Endothelial cell (in vitro differentiated cells): Measurements from ENCODE around the gene ADAMTSL1. TPM values are rescaled to one million over a fixed set of nuclear protein-coding genes. Genes with fewer than 3 reads are reported as not detected.

Experiments used
- DNase-seq: peaks from one replicate; pipeline ENCODE4 v3.0.0; 2021; ENCODE audit warnings: low spot score
- H3K27ac Mint-ChIP-seq: one replicate; pipeline ENCODE4 v1.8.0; 2021; ENCODE audit warnings: mixed read lengths, inconsistent platforms; ENCODE audit not compliant: unreplicated experiment
- H3K27me3 Mint-ChIP-seq: one replicate; pipeline ENCODE4 v1.8.0; 2021; ENCODE audit warnings: mild to moderate bottlenecking, moderate library complexity, mixed read lengths, inconsistent platforms; ENCODE audit not compliant: unreplicated experiment
- H3K36me3 Mint-ChIP-seq: one replicate; pipeline ENCODE4 v1.8.0; 2021; ENCODE audit warnings: mild to moderate bottlenecking, low read depth, mixed read lengths, inconsistent platforms; ENCODE audit not compliant: unreplicated experiment
- H3K4me1 Mint-ChIP-seq: one replicate; pipeline ENCODE4 v1.8.0; 2021; ENCODE audit warnings: mild to moderate bottlenecking, mixed read lengths, inconsistent platforms; ENCODE audit not compliant: unreplicated experiment
- H3K4me3 Mint-ChIP-seq: one replicate; pipeline ENCODE4 v1.8.0; 2021; ENCODE audit warnings: mild to moderate bottlenecking, mixed read lengths, inconsistent platforms; ENCODE audit not compliant: unreplicated experiment
- H3K9me3 Mint-ChIP-seq: one replicate; pipeline ENCODE4 v1.8.0; 2021; ENCODE audit warnings: mixed read lengths, inconsistent platforms; ENCODE audit not compliant: unreplicated experiment
- total RNA-seq: library from RNA; stranded (reverse); fragmentation: NEBNext Ultra II Directional; extraction: Animal tissue kit (Norgen Biotek cat#: 25700); gene quantifications from one replicate; pipeline ENCODE4 v1.2.1, GENCODE V29; 2021; ENCODE audit not compliant: unreplicated experiment
- TF ChIP-seq, protein P1 (sequence below): fragments of 200-600 bp; sonication (generic); IDR thresholded peaks from one replicate; pipeline ENCODE4 v1.5.0; 2021; ENCODE audit warnings: antibody characterized with exemption; ENCODE audit not compliant: unreplicated experiment

Gene ADAMTSL1
- total RNA-seq, 1 donor from 2014 or later = 18.2 TPM

DNA sequence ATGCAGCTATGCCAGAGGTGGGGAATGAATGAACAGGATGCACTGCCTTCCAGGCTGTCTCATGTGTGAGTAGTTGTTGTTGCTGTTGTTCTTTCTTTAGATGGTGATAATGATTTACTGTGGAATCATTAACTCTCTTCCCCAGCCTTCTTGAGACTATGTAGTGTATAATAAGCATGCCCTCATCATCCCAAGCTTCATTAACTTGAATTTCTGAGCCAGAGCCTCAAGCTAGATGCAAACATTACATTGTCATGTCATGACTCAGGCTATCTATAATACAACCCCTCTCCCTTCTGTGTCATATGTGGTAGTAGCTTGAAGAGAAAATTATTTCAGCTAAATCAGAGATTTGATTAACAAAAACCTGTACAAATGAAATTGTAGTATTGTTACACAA, 10.0 kb upstream of the ADAMTSL1 start:
- Mint-ChIP-seq H3K4me3 (no peak overlapping the region), H3K36me3 (no peaks in the 10 kb centered on the region), H3K27me3 (peaks cover 2% of the 10 kb centered on the region), H3K9me3 (no peaks in the 10 kb centered on the region), H3K4me1 (peaks cover 5% of the 10 kb centered on the region), H3K27ac (no peak overlapping the region)
- TF ChIP-seq, protein P1, sequence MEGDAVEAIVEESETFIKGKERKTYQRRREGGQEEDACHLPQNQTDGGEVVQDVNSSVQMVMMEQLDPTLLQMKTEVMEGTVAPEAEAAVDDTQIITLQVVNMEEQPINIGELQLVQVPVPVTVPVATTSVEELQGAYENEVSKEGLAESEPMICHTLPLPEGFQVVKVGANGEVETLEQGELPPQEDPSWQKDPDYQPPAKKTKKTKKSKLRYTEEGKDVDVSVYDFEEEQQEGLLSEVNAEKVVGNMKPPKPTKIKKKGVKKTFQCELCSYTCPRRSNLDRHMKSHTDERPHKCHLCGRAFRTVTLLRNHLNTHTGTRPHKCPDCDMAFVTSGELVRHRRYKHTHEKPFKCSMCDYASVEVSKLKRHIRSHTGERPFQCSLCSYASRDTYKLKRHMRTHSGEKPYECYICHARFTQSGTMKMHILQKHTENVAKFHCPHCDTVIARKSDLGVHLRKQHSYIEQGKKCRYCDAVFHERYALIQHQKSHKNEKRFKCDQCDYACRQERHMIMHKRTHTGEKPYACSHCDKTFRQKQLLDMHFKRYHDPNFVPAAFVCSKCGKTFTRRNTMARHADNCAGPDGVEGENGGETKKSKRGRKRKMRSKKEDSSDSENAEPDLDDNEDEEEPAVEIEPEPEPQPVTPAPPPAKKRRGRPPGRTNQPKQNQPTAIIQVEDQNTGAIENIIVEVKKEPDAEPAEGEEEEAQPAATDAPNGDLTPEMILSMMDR = no peak
- no peak for DNase-seq

GRCh38 chr9:18466101-18466500, 7.9 kb upstream of the ADAMTSL1 start:
- H3K36me3 Mint-ChIP-seq = peaks cover 3% of the 10 kb centered on the region
- peaks cover 5% of the 10 kb centered on the region for H3K4me1 Mint-ChIP-seq
- no peaks in the 10 kb centered on the region for H3K9me3 Mint-ChIP-seq
- H3K4me3 Mint-ChIP-seq = no peak overlapping the region
- TF ChIP-seq, protein P1 = no peak
- H3K27me3 Mint-ChIP-seq = peaks cover 2% of the 10 kb centered on the region
- H3K27ac Mint-ChIP-seq = no peak overlapping the region
- DNase-seq = no peak

- TF ChIP-seq, protein P1 = no peak
- H3K27ac Mint-ChIP-seq = no peak overlapping the region
- no peaks in the 10 kb centered on the region for H3K4me1 Mint-ChIP-seq
- H3K9me3 Mint-ChIP-seq = no peaks in the 10 kb centered on the region
- peaks cover 2% of the 10 kb centered on the region for H3K27me3 Mint-ChIP-seq
- H3K36me3 Mint-ChIP-seq = peaks cover 3% of the 10 kb centered on the region
- no peak for DNase-seq
- no peak overlapping the region for H3K4me3 Mint-ChIP-seq
Observed at GRCh38 chr9:18467696-18468095, 6.3 kb upstream of the ADAMTSL1 start.

- Mint-ChIP-seq H3K9me3 (no peaks in the 10 kb centered on the region), H3K4me3 (no peak overlapping the region), H3K27me3 (peaks cover 2% of the 10 kb centered on the region), H3K36me3 (peaks cover 3% of the 10 kb centered on the region), H3K4me1 (peaks cover 30% of the 10 kb centered on the region), H3K27ac (no peak overlapping the region)
- TF ChIP-seq, protein P1 = no peak
- no peak for DNase-seq
Observed at GRCh38 chr9:18472435-18472834, 1.5 kb upstream of the ADAMTSL1 start.

- TF ChIP-seq, protein P1 = no peak
- Mint-ChIP-seq H3K4me3 (no peak overlapping the region), H3K27ac (no peak overlapping the region), H3K4me1 (peaks cover 32% of the 10 kb centered on the region), H3K36me3 (peaks cover 3% of the 10 kb centered on the region), H3K9me3 (no peaks in the 10 kb centered on the region), H3K27me3 (peaks cover 2% of the 10 kb centered on the region)
- DNase-seq = no peak
Observed at GRCh38 chr9:18472841-18473251, 1.1 kb upstream of the ADAMTSL1 start.
